ENCODE data around the gene DFFB. TPM values are rescaled to one million over a fixed set of nuclear protein-coding genes. Genes with fewer than 3 reads are reported as not detected.

DFFB gene
- total RNA-seq, 1 experiment from 2014 or later = 9.0 TPM

- TF ChIP-seq CTCF (IDR thresholded peaks at IDR 0.05 in 2 of 3, conservative IDR thresholded peaks at IDR 0.05 in 1 of 3; ENCODE audit: borderline replicate concordance in 1 of 3, insufficient read depth in 1 of 3, low read depth in 2 of 3, low read length in 2 of 3) (no peak), MAX (IDR thresholded peaks at IDR 0.05) (no peak), JUND (IDR thresholded peaks at IDR 0.05) (no peak), POLR2AphosphoS5 (IDR thresholded peaks at IDR 0.05; ENCODE audit: low read depth, low read length) (no peak), TCF7L2 (IDR thresholded peaks at IDR 0.05; ENCODE audit: borderline replicate concordance, extremely low read depth, insufficient read depth, insufficient read length) (no peak), EZH2 (IDR thresholded peaks at IDR 0.05) (no peak), POLR2A (IDR thresholded peaks at IDR 0.05; ENCODE audit: borderline replicate concordance, extremely low read depth, insufficient read depth, insufficient read length) (no peak), SP1 (IDR thresholded peaks at IDR 0.05; ENCODE audit: low read depth) (no peak), YY1 (IDR thresholded peaks at IDR 0.05; ENCODE audit: extremely low read depth, insufficient replicate concordance, low read depth, low read length) (no peak), ELF1 (IDR thresholded peaks at IDR 0.05; ENCODE audit: borderline replicate concordance, low read depth) (no peak), REST (IDR thresholded peaks at IDR 0.05; ENCODE audit: low read depth) (no peak), CEBPB (IDR thresholded peaks at IDR 0.05; ENCODE audit: low read depth) (no peak), CBX3 (IDR thresholded peaks at IDR 0.05; ENCODE audit: low read depth) (no peak), SIN3A (IDR thresholded peaks at IDR 0.05; ENCODE audit: low read depth) (no peak), RAD21 (IDR thresholded peaks at IDR 0.05; ENCODE audit: low read depth) (no peak), EGR1 (IDR thresholded peaks at IDR 0.05; ENCODE audit: low read depth) (no peak), ZBTB33 (IDR thresholded peaks at IDR 0.05; ENCODE audit: extremely low read depth, insufficient replicate concordance, low read length) (no peak), SRF (IDR thresholded peaks at IDR 0.05; ENCODE audit: low read depth) (no peak)
- intact Hi-C loops (cut with micrococcal nuclease) = no loop called here
- Histone ChIP-seq H3K27me3 (ENCODE audit: insufficient read depth, low read length) (no peaks in the 10 kb centered on the region), H3K4me3 (replicated peaks in 1 of 2; ENCODE audit: low read depth in 1 of 2, low read length in 2 of 2) (no peak overlapping the region), H3K79me2 (ENCODE audit: insufficient read depth, low read length) (no peaks in the 10 kb centered on the region), H2AFZ (ENCODE audit: low read depth, low read length, poor library complexity, severe bottlenecking) (no peak overlapping the region), H3K9me2 (ENCODE audit: insufficient read depth) (no peaks in the 10 kb centered on the region), H3K9me3 (ENCODE audit: control insufficient read depth in 1 of 2, insufficient read depth in 1 of 2, low read depth in 1 of 2, low read length in 2 of 2) (no peaks in the 10 kb centered on the region), H4K20me1 (ENCODE audit: insufficient read depth) (no peaks in the 10 kb centered on the region), H3K4me2 (ENCODE audit: low read length) (no peak overlapping the region), H3K4me1 (ENCODE audit: control insufficient read depth in 1 of 2, insufficient read depth in 2 of 2, low read length in 2 of 2) (no peaks in the 10 kb centered on the region), H3K36me3 (ENCODE audit: control insufficient read depth in 1 of 2, insufficient read depth in 2 of 2, low read length in 2 of 2) (peaks cover 5 to 7% of the 10 kb centered on the region in 2 experiments; a peak in 3 of 4 replicates), H3K27ac (ENCODE audit: low read depth, low read length) (no peak overlapping the region), H3K9ac (ENCODE audit: low read length) (no peak overlapping the region)
- no TSS peak for BruUV-seq (replicated peaks)
- no peak for ATAC-seq
- ChIA-PET CTCF (no interaction called here), POLR2A (no interaction called here), RAD21 (ENCODE audit: low non-redundant PET in 1 of 2, low total read pairs in 2 of 2, uncharacterized antibody in 2 of 2, unreplicated experiment in 2 of 2) (no interaction called here)
- DNase-seq (ENCODE audit: low read depth, low spot score) = no peak
Measured at GRCh38 chr1:3837685-3838084, 19.6 kb upstream of the DFFB start.
